Lower leg skin (tissue), 4 donors: ENCODE measurements around the gene ATP6V0E1. TPM values are rescaled to one million over a fixed set of nuclear protein-coding genes. Genes with fewer than 3 reads are reported as not detected.

Experiments used
- DNase-seq, 2 donors: peaks; one replicate each; pipeline ENCODE4 v3.0.0-alpha.2; 2019; ENCODE audit warnings: low spot score in 2 of 2
- H3K4me3 ChIP-seq: fragments of 200-600 bp; sonication (generic); 2 replicates; pipeline ENCODE4 v1.5.1; 2017; ENCODE audit warnings: mild to moderate bottlenecking, low read depth; ENCODE audit not compliant: poor library complexity, severe bottlenecking
- CTCF ChIP-seq, 3 donors: fragments of 450-650 bp; IDR thresholded peaks; one replicate each; pipeline ENCODE4 v1.5.1; 2016; ENCODE audit warnings: antibody characterized with exemption in 3 of 3, mild to moderate bottlenecking in 3 of 3, moderate library complexity in 2 of 3
- POLR2A ChIP-seq, 2 donors: fragments of 450-650 bp; IDR thresholded peaks; one replicate each; pipeline ENCODE4 v1.6.1; 2016 to 2017; ENCODE audit warnings: antibody characterized with exemption in 2 of 2, mild to moderate bottlenecking in 1 of 2, moderate library complexity in 1 of 2
- WGBS, 2 donors: methylation state at CpG; one replicate each; pipeline ENCODE4 v1.1.5; 2018; 5-methylcytosine and 5-hydroxymethylcytosine counted together
- intact Hi-C: fragments of 100-400 bp; cut with DNase I; formaldehyde crosslinking; loops from one replicate; pipeline ENCODE4 v1.15.0; 2023; ENCODE audit warnings: low total_unique reads
- total RNA-seq, 4 donors: library from RNA; depleted of rRNA; stranded (reverse); fragments of >200 nt; gene quantifications; one replicate each; pipeline ENCODE4 v1.1.0, GENCODE V29; 2016

The ATP6V0E1 gene
- total RNA-seq, 4 donors from 2014 or later = 47.3 to 110 (median 86.4) TPM

DNA sequence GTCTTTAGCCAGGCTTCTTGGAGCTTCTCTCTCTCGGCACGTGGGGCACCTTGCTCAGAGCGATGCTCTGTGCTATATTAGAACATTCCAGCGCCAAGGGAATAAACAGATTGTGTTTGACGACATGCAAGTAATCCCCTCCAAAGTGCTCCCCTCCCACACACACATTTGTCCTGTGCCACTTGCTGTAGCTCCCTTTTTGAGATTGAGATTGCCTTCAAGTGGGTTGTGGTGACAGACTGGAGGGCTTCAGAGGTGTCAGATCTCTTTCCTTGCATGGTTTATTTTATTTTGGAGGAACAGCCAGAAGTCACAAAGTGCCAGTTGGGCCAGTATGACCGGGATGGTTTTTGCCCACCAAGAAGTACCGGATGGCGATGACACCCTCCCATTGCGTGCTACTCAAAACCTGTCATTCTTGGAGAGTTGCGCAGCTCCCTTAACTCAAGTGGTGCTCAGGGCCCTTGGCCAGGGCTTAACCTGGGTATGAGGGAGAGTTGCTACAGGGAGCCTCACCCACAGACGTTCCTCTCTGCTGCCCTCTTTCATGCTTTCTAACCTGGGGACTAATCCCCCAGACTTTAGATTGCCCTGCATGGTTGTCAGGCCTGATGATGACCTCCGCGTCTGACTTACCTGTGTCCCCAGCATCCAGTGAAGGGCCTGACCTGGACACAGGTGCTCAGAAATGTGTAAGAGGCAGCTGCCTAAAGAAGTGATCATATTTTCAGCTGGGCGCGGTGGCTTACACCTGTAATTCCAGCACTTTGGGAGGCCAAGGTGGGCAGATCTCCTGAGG, 43.1 kb upstream of the ATP6V0E1 start:
- intact Hi-C loops = no loop called here
- 90 to 92% methylated on average over 15 of the region's 15 CpGs for WGBS, 2 donors
- H3K4me3 ChIP-seq = no peak overlapping the region

DNA sequence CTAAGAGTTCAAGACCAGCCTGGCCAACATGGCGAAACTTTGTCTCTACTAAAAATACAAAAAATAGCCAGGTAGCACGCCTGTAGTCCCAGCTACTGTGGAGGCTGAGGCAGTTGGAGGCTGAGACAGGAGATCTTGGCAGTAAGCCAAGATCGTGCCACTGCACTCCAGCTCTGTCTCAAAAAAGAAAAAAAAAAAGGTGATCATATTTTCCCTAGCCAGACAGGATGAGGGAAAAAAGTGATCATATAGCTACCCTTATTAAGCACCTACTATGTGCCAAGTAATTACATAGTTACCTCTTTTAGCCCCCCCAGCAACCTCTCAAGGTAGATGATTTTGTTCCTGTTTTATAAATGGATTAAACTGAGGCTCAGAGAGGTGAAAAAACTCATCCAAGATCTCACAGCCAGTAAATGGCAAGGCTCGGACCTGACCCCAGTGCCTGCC, 42.5 kb upstream of the ATP6V0E1 start:
- no peak for DNase-seq
- TF ChIP-seq CTCF (IDR thresholded peaks at IDR 0.05) (no peak), POLR2A (IDR thresholded peaks at IDR 0.05) (no peak)
- 58 to 61% methylated on average over 4 of the region's 4 CpGs for WGBS, 2 donors
- intact Hi-C loops = no loop called here
- no peak overlapping the region for H3K4me3 ChIP-seq

More for the DNA sequence above, 43.1 kb upstream of the ATP6V0E1 start:
- no peak for DNase-seq
- TF ChIP-seq CTCF (IDR thresholded peaks at IDR 0.05) = no peak
- TF ChIP-seq POLR2A (IDR thresholded peaks at IDR 0.05) = no peak

- intact Hi-C loops = no loop called here
- WGBS, 2 donors = 85 to 90% methylated on average over 11 of the region's 11 CpGs
- DNase-seq = no peak
- TF ChIP-seq CTCF (IDR thresholded peaks at IDR 0.05) = no peak
- no peak for TF ChIP-seq POLR2A (IDR thresholded peaks at IDR 0.05)
- no peak overlapping the region for H3K4me3 ChIP-seq
Observed at GRCh38 chr5:172942556-172942955, 41.0 kb upstream of the ATP6V0E1 start.

- DNase-seq = no peak
- 71 to 72% methylated on average over 18 of the region's 18 CpGs for WGBS, 2 donors
- no peak overlapping the region for H3K4me3 ChIP-seq
- intact Hi-C loops = no loop called here
- TF ChIP-seq POLR2A (IDR thresholded peaks at IDR 0.05) (no peak), CTCF (IDR thresholded peaks at IDR 0.05) (no peak)
Observed at GRCh38 chr5:172943283-172943841, 40.2 kb upstream of the ATP6V0E1 start.

- 86 to 89% methylated on average over 8 of the region's 8 CpGs for WGBS, 2 donors
- H3K4me3 ChIP-seq = no peak overlapping the region
- TF ChIP-seq CTCF (IDR thresholded peaks at IDR 0.05) (no peak), POLR2A (IDR thresholded peaks at IDR 0.05) (no peak)
- intact Hi-C loops = no loop called here
- no peak for DNase-seq
Observed at GRCh38 chr5:172943906-172944305, 39.7 kb upstream of the ATP6V0E1 start.
